Thoracic aorta (tissue), 2 donors: ENCODE measurements around the gene SSC5D. TPM values are rescaled to one million over a fixed set of nuclear protein-coding genes. Genes with fewer than 3 reads are reported as not detected.

ENCODE experiments used
- ATAC-seq: fragments of 150-250 bp; one replicate; pipeline ENCODE4 v1.8.0; 2017; ENCODE audit warnings: low read depth; ENCODE audit not compliant: insufficient number of reproducible peaks, low FRiP score
- DNase-seq: peaks from one replicate; pipeline ENCODE4 v3.0.0-alpha.2; 2020; ENCODE audit warnings: low spot score
- H3K27ac ChIP-seq, 2 donors: fragments of 200-600 bp; sonication (generic); 1 replicate in 1 of 2; 2 replicates in 1 of 2; pipeline ENCODE4 v1.5.1; 2016; ENCODE audit warnings: mild to moderate bottlenecking in 2 of 2, moderate library complexity in 2 of 2
- H3K27me3 ChIP-seq: fragments of 200-600 bp; sonication (generic); replicated peaks from 2 replicates; pipeline ENCODE4 v1.6.0; 2016; ENCODE audit warnings: mild to moderate bottlenecking; ENCODE audit not compliant: insufficient read depth
- H3K36me3 ChIP-seq: fragments of 200-600 bp; sonication (generic); one replicate; pipeline ENCODE4 v1.5.1; 2016
- H3K4me1 ChIP-seq, 2 donors: fragments of 200-600 bp; sonication (generic); 1 replicate in 1 of 2; 2 replicates in 1 of 2; pipeline versions ENCODE4 v1.5.1 to v1.6.0; 2016; ENCODE audit warnings: low read depth in 2 of 2, mild to moderate bottlenecking in 1 of 2; ENCODE audit not compliant: control insufficient read depth in 1 of 2
- H3K4me3 ChIP-seq: fragments of 200-600 bp; sonication (generic); 2 replicates; pipeline ENCODE4 v1.5.1; 2016; ENCODE audit warnings: mild to moderate bottlenecking
- H3K9me3 ChIP-seq: fragments of 200-600 bp; sonication (generic); 2 replicates; pipeline ENCODE4 v1.5.1; 2016
- total RNA-seq, 2 donors: library from RNA; depleted of rRNA; stranded (reverse); fragments of >200 nt; gene quantifications; one replicate each; pipeline versions ENCODE4 v1.1.0 to v1.2.3, GENCODE V29; 2016
- TF ChIP-seq, protein P1 (sequence below): fragments of 200-600 bp; sonication (generic); IDR thresholded peaks from one replicate; pipeline ENCODE4 v1.5.1; 2019; ENCODE audit warnings: antibody characterized with exemption

SSC5D gene
- total RNA-seq, 2 donors from 2014 or later = 4.3 to 58.3 TPM

- Histone ChIP-seq H3K27ac (no peak overlapping the region), H3K9me3 (no peaks in the 10 kb centered on the region), H3K4me3 (no peak overlapping the region), H3K36me3 (no peaks in the 10 kb centered on the region), H3K4me1 (peaks cover 4 to 5% of the 10 kb centered on the region in 2 donors), H3K27me3 (no peaks in the 10 kb centered on the region)
- no peak for ATAC-seq
- no peak for DNase-seq
- TF ChIP-seq, protein P1, sequence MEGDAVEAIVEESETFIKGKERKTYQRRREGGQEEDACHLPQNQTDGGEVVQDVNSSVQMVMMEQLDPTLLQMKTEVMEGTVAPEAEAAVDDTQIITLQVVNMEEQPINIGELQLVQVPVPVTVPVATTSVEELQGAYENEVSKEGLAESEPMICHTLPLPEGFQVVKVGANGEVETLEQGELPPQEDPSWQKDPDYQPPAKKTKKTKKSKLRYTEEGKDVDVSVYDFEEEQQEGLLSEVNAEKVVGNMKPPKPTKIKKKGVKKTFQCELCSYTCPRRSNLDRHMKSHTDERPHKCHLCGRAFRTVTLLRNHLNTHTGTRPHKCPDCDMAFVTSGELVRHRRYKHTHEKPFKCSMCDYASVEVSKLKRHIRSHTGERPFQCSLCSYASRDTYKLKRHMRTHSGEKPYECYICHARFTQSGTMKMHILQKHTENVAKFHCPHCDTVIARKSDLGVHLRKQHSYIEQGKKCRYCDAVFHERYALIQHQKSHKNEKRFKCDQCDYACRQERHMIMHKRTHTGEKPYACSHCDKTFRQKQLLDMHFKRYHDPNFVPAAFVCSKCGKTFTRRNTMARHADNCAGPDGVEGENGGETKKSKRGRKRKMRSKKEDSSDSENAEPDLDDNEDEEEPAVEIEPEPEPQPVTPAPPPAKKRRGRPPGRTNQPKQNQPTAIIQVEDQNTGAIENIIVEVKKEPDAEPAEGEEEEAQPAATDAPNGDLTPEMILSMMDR = no peak
Observed at GRCh38 chr19:55554741-55555152, 66.5 kb downstream of the SSC5D start.

GRCh38 chr19:55559684-55560083 is 71.4 kb downstream of the SSC5D start:
- no peaks in the 10 kb centered on the region for H3K36me3 ChIP-seq
- ATAC-seq = no peak
- TF ChIP-seq, protein P1 = no peak
- H3K27me3 ChIP-seq = no peaks in the 10 kb centered on the region
- DNase-seq = no peak
- no peak overlapping the region for H3K4me3 ChIP-seq
- H3K9me3 ChIP-seq = no peaks in the 10 kb centered on the region
- no peaks in the 10 kb centered on the region for H3K4me1 ChIP-seq
- no peak overlapping the region for H3K27ac ChIP-seq

DNA sequence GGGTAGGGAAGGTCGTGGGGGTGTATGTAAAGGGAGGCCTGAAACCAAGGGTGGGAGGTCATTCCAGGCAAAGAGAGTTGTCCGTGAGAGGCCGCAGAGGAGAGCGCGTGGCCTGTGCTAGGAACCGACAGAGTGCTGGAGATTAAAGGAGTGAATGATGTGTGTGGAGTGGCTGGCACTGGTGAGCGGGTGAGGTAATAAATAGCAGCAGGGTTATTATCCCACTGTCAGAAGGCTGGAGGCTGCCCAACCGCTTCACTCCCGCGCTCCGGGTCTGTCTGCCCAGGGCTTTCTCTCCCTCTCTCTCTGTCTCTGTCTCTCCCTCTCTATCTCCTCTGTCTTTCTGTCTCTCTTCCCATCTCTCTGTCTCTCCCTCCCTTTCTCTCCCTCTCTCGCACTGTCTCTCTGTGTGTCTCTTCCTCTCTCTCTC is 75.0 kb downstream of the SSC5D start:
- ATAC-seq (no peak), DNase-seq (no peak)
- Histone ChIP-seq H3K27ac (no peak overlapping the region), H3K27me3 (no peaks in the 10 kb centered on the region), H3K9me3 (no peaks in the 10 kb centered on the region), H3K36me3 (no peaks in the 10 kb centered on the region), H3K4me3 (no peak overlapping the region), H3K4me1 (no peaks in the 10 kb centered on the region)
- TF ChIP-seq, protein P1 = no peak

DNA sequence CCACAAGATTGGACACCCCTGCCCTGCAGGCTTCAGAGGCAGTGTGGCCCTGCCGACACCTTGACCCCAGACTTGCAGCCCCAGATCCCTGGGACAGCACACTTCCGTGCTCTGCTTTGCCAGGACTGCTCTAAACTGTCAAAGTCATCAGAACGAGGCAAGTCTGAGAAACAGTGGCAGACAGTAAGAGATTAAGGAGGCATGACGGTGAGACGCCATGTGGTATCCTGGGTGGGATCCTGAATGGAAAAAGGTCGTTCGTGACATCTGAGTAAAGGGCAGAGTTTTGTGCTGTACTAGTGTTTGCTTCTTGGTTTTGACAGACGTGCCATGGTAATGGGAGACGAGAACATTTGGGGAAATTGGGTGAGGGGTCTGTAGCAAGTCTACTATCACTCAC is 78.6 kb downstream of the SSC5D start:
- H3K27ac ChIP-seq = no peak overlapping the region
- H3K4me3 ChIP-seq = no peak overlapping the region
- no peaks in the 10 kb centered on the region for H3K36me3 ChIP-seq
- no peak for DNase-seq
- no peaks in the 10 kb centered on the region for H3K4me1 ChIP-seq
- no peaks in the 10 kb centered on the region for H3K27me3 ChIP-seq
- no peaks in the 10 kb centered on the region for H3K9me3 ChIP-seq
- no peak for ATAC-seq
- TF ChIP-seq, protein P1 = no peak

- DNase-seq = no peak
- no peaks in the 10 kb centered on the region for H3K9me3 ChIP-seq
- H3K4me3 ChIP-seq = no peak overlapping the region
- H3K4me1 ChIP-seq = no peaks in the 10 kb centered on the region
- H3K27me3 ChIP-seq = no peaks in the 10 kb centered on the region
- ATAC-seq = no peak
- no peaks in the 10 kb centered on the region for H3K36me3 ChIP-seq
- TF ChIP-seq, protein P1 = no peak
- no peak overlapping the region for H3K27ac ChIP-seq
Observed at GRCh38 chr19:55567708-55568328, 79.6 kb downstream of the SSC5D start.

Other genes starting within 250 kb of the SSC5D start
- gene PPP6R1, start 229.4 kb upstream of the SSC5D start, total RNA-seq = 10 to 100 TPM; 46.7 to 52.3 TPM
- 10 to 100 TPM; 26.8 to 26.9 TPM for gene HSPBP1, start 208.3 kb upstream of the SSC5D start, total RNA-seq
- 10 to 100 TPM; 10.8 to 16.7 TPM for gene BRSK1, start 204.4 kb upstream of the SSC5D start, total RNA-seq
- gene TMEM150B, start 163.1 kb upstream of the SSC5D start, total RNA-seq = 1 to 10 TPM in 1 of 2 donors, not detected in 1; 6.8 TPM
- 10 to 100 TPM; 10.2 to 25.2 TPM for gene KMT5C, start 148.6 kb upstream of the SSC5D start, total RNA-seq
- gene COX6B2, start 133.7 kb upstream of the SSC5D start, total RNA-seq = not detected
- not detected for gene GARIN5B, start 125.2 kb upstream of the SSC5D start, total RNA-seq
- gene IL11, start 118.0 kb upstream of the SSC5D start, total RNA-seq = under 1 TPM in 1 of 2 donors, not detected in 1; 0.92 TPM
- not detected for gene TMEM190, start 111.6 kb upstream of the SSC5D start, total RNA-seq
- 1 to 10 TPM in 1 of 2 donors, not detected in 1; 4.2 TPM for gene TMEM238, start 104.1 kb upstream of the SSC5D start, total RNA-seq
- 100 to 1,000 TPM; 175 to 274 TPM for gene RPL28, start 102.5 kb upstream of the SSC5D start, total RNA-seq
- gene UBE2S, start 80.6 kb upstream of the SSC5D start, total RNA-seq = 10 to 100 TPM; 16.3 to 17.9 TPM
- not detected for gene SHISA7, start 45.1 kb upstream of the SSC5D start, total RNA-seq
- gene ISOC2, start 26.8 kb upstream of the SSC5D start, total RNA-seq = 10 to 100 TPM; 18.8 to 27.4 TPM
- not detected for gene C19orf85, start 23.7 kb upstream of the SSC5D start, total RNA-seq
- gene ZNF628, start 11.8 kb upstream of the SSC5D start, total RNA-seq = 1 to 10 TPM; 3.5 to 7.2 TPM
- 1 to 10 TPM; 3.4 to 3.8 TPM for gene NAT14, start 3.2 kb upstream of the SSC5D start, total RNA-seq
- gene SBK2, start 48.7 kb downstream of the SSC5D start, total RNA-seq = not detected
- not detected for gene SBK3, start 57.1 kb downstream of the SSC5D start, total RNA-seq
- gene ZNF579, start 92.4 kb downstream of the SSC5D start, total RNA-seq = 1 to 10 TPM; 2.4 to 3.9 TPM
- 10 to 100 TPM in 1 of 2 donors, 1 to 10 TPM in 1; 9.5 to 17.3 TPM for gene FIZ1, start 111.1 kb downstream of the SSC5D start, total RNA-seq
- 10 to 100 TPM; 21.7 to 26.4 TPM for gene ZNF524, start 111.9 kb downstream of the SSC5D start, total RNA-seq
- gene ZNF865, start 117.2 kb downstream of the SSC5D start, total RNA-seq = 10 to 100 TPM; 11.9 to 14.5 TPM
- 10 to 100 TPM in 1 of 2 donors, 1 to 10 TPM in 1; 8.5 to 13.0 TPM for gene ZNF784, start 136.1 kb downstream of the SSC5D start, total RNA-seq
- gene ZNF580, start 152.6 kb downstream of the SSC5D start, total RNA-seq = 10 to 100 TPM; 46.0 to 65.5 TPM
- 10 to 100 TPM in 1 of 2 donors, 1 to 10 TPM in 1; 6.7 to 23.8 TPM for gene ZNF581, start 155.2 kb downstream of the SSC5D start, total RNA-seq
- gene CCDC106, start 159.8 kb downstream of the SSC5D start, total RNA-seq = 10 to 100 TPM; 10.5 to 14.8 TPM
- gene U2AF2, start 166.6 kb downstream of the SSC5D start, total RNA-seq = 100 to 1,000 TPM in 1 of 2 donors, 10 to 100 TPM in 1; 77.3 to 106 TPM
- gene EPN1, start 186.8 kb downstream of the SSC5D start, total RNA-seq = 10 to 100 TPM; 91.3 to 93.5 TPM
- not detected for gene NLRP9, start 250.0 kb downstream of the SSC5D start, total RNA-seq